Measurements from ENCODE around the gene NIM1K. TPM values are rescaled to one million over a fixed set of nuclear protein-coding genes. Genes with fewer than 3 reads are reported as not detected.
"Not testable (repeated sequence)": the region's sequence is repeated elsewhere in the genome, so short reads cannot be mapped to it uniquely, and the experiment has no call there.

The NIM1K gene
- total and polyA plus RNA-seq, 5 experiments from 2014 or later = 0.26 to 0.74 TPM; not detected in 3

GRCh38 chr5:43298443-43298842 is 106.4 kb downstream of the NIM1K start:
- ATAC-seq (no peak), DNase-seq (no peak)
- POLR2A ChIA-PET = no interaction called here
- Mint-ChIP-seq H3K36me3 (peaks cover 7 to 70% (median 42%) of the 10 kb centered on the region in 3 donors), H3K27me3 (no peaks in the 10 kb centered on the region), H3K4me1 (peaks cover 15 to 25% (median 18%) of the 10 kb centered on the region in 4 donors), H3K4me3 (no peak overlapping the region), H3K9me3 (no peaks in the 10 kb centered on the region), H3K27ac (peak overlapping the region in 1 of 10 donors; percentile 67)

- no peak for ATAC-seq
- H3K27me3 Mint-ChIP-seq = no peaks in the 10 kb centered on the region
- POLR2A ChIA-PET = no interaction called here
- peak overlapping the region in 1 of 10 donors; percentile 73 for H3K27ac Mint-ChIP-seq
- DNase-seq = no peak
- peaks cover 14 to 36% (median 30%) of the 10 kb centered on the region in 4 donors for H3K4me1 Mint-ChIP-seq
- peaks cover 7 to 58% (median 33%) of the 10 kb centered on the region in 3 donors for H3K36me3 Mint-ChIP-seq
- H3K4me3 Mint-ChIP-seq = no peak overlapping the region
- no peaks in the 10 kb centered on the region for H3K9me3 Mint-ChIP-seq
Observed at GRCh38 chr5:43300112-43300511, 108.1 kb downstream of the NIM1K start.

GRCh38 chr5:43301653-43302091 is 109.6 kb downstream of the NIM1K start:
- DNase-seq = no peak
- peaks cover 2 to 46% (median 27%) of the 10 kb centered on the region in 3 donors for H3K36me3 Mint-ChIP-seq
- no peak overlapping the region for H3K27ac Mint-ChIP-seq
- H3K9me3 Mint-ChIP-seq = no peaks in the 10 kb centered on the region
- no peak overlapping the region for H3K4me3 Mint-ChIP-seq
- peaks cover 15 to 41% (median 36%) of the 10 kb centered on the region in 4 donors for H3K4me1 Mint-ChIP-seq
- POLR2A ChIA-PET = no interaction called here
- ATAC-seq = no peak
- H3K27me3 Mint-ChIP-seq = no peaks in the 10 kb centered on the region

GRCh38 chr5:43302481-43302880 is 110.5 kb downstream of the NIM1K start:
- ATAC-seq = no peak
- H3K9me3 Mint-ChIP-seq = no peaks in the 10 kb centered on the region

GRCh38 chr5:43303242-43303641 is 111.2 kb downstream of the NIM1K start:
- Mint-ChIP-seq H3K4me1 (peaks cover 15 to 41% (median 37%) of the 10 kb centered on the region in 4 donors), H3K27ac (no peak overlapping the region), H3K9me3 (no peaks in the 10 kb centered on the region), H3K27me3 (no peaks in the 10 kb centered on the region), H3K36me3 (peaks cover 0 to 33% (median 15%) of the 10 kb centered on the region in 3 donors), H3K4me3 (no peak overlapping the region)
- POLR2A ChIA-PET = no interaction called here
- DNase-seq (no peak), ATAC-seq (no peak)

More at GRCh38 chr5:43302481-43302880, 110.5 kb downstream of the NIM1K start:
- H3K4me1 Mint-ChIP-seq = peaks cover 15 to 41% (median 37%) of the 10 kb centered on the region in 4 donors
- no peak overlapping the region for H3K4me3 Mint-ChIP-seq
- H3K27me3 Mint-ChIP-seq = no peaks in the 10 kb centered on the region
- POLR2A ChIA-PET = no interaction called here
- H3K27ac Mint-ChIP-seq = peak overlapping the region in 2 of 10 donors; percentile 7 to 23
- H3K36me3 Mint-ChIP-seq = peaks cover 0 to 40% (median 20%) of the 10 kb centered on the region in 3 donors
- DNase-seq = no peak

- peaks cover 17 to 49% (median 41%) of the 10 kb centered on the region in 4 donors for H3K4me1 Mint-ChIP-seq
- H3K27ac Mint-ChIP-seq = no peak overlapping the region
- POLR2A ChIA-PET = no interaction called here
- ATAC-seq = no peak
- no peak overlapping the region for H3K4me3 Mint-ChIP-seq
- H3K9me3 Mint-ChIP-seq = no peaks in the 10 kb centered on the region
- no peaks in the 10 kb centered on the region for H3K27me3 Mint-ChIP-seq
- H3K36me3 Mint-ChIP-seq = peaks cover 0 to 24% (median 8%) of the 10 kb centered on the region in 3 donors
- no peak for DNase-seq
Observed at GRCh38 chr5:43304525-43304924, 112.5 kb downstream of the NIM1K start.

GRCh38 chr5:43305948-43306565 is 114.0 kb downstream of the NIM1K start:
- Mint-ChIP-seq H3K27ac (peak overlapping the region in 3 of 10 donors; percentile 26 to 68 (median 34)), H3K9me3 (no peaks in the 10 kb centered on the region), H3K36me3 (peaks cover 0 to 14% (median 3%) of the 10 kb centered on the region in 3 donors), H3K4me3 (no peak overlapping the region), H3K4me1 (peaks cover 15 to 53% (median 41%) of the 10 kb centered on the region in 4 donors), H3K27me3 (no peaks in the 10 kb centered on the region)
- ATAC-seq (peak; percentile 77 to 85), DNase-seq (peak in 4 of 10 donors; percentile 24 to 58 (median 51))
- POLR2A ChIA-PET = interaction anchor here (1.1 to 1.5 kb wide), 2 partner anchors 178 to 394 kb away, joined by 4 to 6 read pairs; partner anchors contain the start of gene TMEM267

GRCh38 chr5:43306954-43307353 is 114.9 kb downstream of the NIM1K start:
- peaks cover 12 to 56% (median 39%) of the 10 kb centered on the region in 4 donors for H3K4me1 Mint-ChIP-seq
- H3K36me3 Mint-ChIP-seq = peaks cover 0 to 14% (median 3%) of the 10 kb centered on the region in 3 donors
- POLR2A ChIA-PET = interaction anchor here (1.5 kb wide), 1 partner anchor 177 kb away, joined by 6 read pairs; the partner anchor contains the start of gene TMEM267
- not testable (repeated sequence) for H3K9me3 Mint-ChIP-seq, H3K4me3 Mint-ChIP-seq, DNase-seq, H3K27me3 Mint-ChIP-seq, ATAC-seq
- H3K27ac Mint-ChIP-seq = peak overlapping the region in 1 of 10 donors; percentile 62

GRCh38 chr5:43309122-43309521 is 117.1 kb downstream of the NIM1K start:
- no peak for DNase-seq
- Mint-ChIP-seq H3K4me1 (peaks cover 24 to 58% (median 42%) of the 10 kb centered on the region in 4 donors), H3K27ac (peak overlapping the region in 2 of 10 donors; percentile 80 to 86), H3K36me3 (peaks cover 0 to 5% (median 0%) of the 10 kb centered on the region in 3 donors), H3K27me3 (peaks cover 0 to 2% (median 0%) of the 10 kb centered on the region in 5 donors), H3K9me3 (no peaks in the 10 kb centered on the region), H3K4me3 (no peak overlapping the region)
- POLR2A ChIA-PET = no interaction called here
- ATAC-seq = no peak

- no peak overlapping the region for H3K4me3 Mint-ChIP-seq
- ATAC-seq (no peak), DNase-seq (no peak)
- peaks cover 24 to 53% (median 39%) of the 10 kb centered on the region in 4 donors for H3K4me1 Mint-ChIP-seq
- H3K27me3 Mint-ChIP-seq = peaks cover 0 to 2% (median 0%) of the 10 kb centered on the region in 5 donors
- POLR2A ChIA-PET = no interaction called here
- peaks cover 0 to 4% (median 0%) of the 10 kb centered on the region in 3 donors for H3K36me3 Mint-ChIP-seq
- peak overlapping the region in 1 of 10 donors; percentile 86 for H3K27ac Mint-ChIP-seq
- H3K9me3 Mint-ChIP-seq = peaks cover 0 to 2% (median 0%) of the 10 kb centered on the region in 9 donors
Observed at GRCh38 chr5:43309637-43310036, 117.6 kb downstream of the NIM1K start.

GRCh38 chr5:43312076-43312661 is 120.1 kb downstream of the NIM1K start:
- no peak for ATAC-seq
- POLR2A ChIA-PET = interaction anchor here (0.9 to 3.4 kb wide), 11 partner anchors 84 to 322 kb away, joined by 5 to 85 read pairs (median 12); partner anchors contain the start of genes NNT, TMEM267 and ZNF131
- H3K36me3 Mint-ChIP-seq = peaks cover 0 to under 1% (median 0%) of the 10 kb centered on the region in 3 donors
- H3K9me3 Mint-ChIP-seq = peaks cover 0 to 3% (median 0%) of the 10 kb centered on the region in 9 donors
- peaks cover 0 to 2% (median 0%) of the 10 kb centered on the region in 5 donors for H3K27me3 Mint-ChIP-seq
- peak overlapping the region; percentile 16 to 99 (median 96) for H3K27ac Mint-ChIP-seq
- peak overlapping the region; percentile 90 to 99 (median 97) for H3K4me3 Mint-ChIP-seq
- H3K4me1 Mint-ChIP-seq = peaks cover 22 to 40% (median 34%) of the 10 kb centered on the region in 4 donors
- DNase-seq = no peak

GRCh38 chr5:43312699-43313034 is 120.6 kb downstream of the NIM1K start:
- Mint-ChIP-seq H3K4me1 (peaks cover 22 to 40% (median 34%) of the 10 kb centered on the region in 4 donors), H3K27ac (peak overlapping the region; percentile 90 to 99 (median 96)), H3K27me3 (peaks cover 0 to 2% (median 0%) of the 10 kb centered on the region in 5 donors), H3K4me3 (peak overlapping the region; percentile 90 to 99 (median 97)), H3K9me3 (peaks cover 0 to 3% (median 0%) of the 10 kb centered on the region in 9 donors), H3K36me3 (no peaks in the 10 kb centered on the region)
- DNase-seq = no peak
- ATAC-seq = no peak
- POLR2A ChIA-PET = interaction anchor here (0.6 to 3.4 kb wide), 17 partner anchors 84 to 1442 kb away, joined by 4 to 85 read pairs (median 6); partner anchors contain the start of genes C5orf34, NNT, OXCT1 and TMEM267

Measured in naive thymus-derived CD8-positive, alpha-beta T cell (primary cell).